Smooth muscle cell (in vitro differentiated cells): Measurements from ENCODE around the gene TP53I11. TPM values are rescaled to one million over a fixed set of nuclear protein-coding genes. Genes with fewer than 3 reads are reported as not detected.

Experiments used
- DNase-seq: peaks from one replicate; lab custom pipeline; 2025; ENCODE audit not compliant: unreplicated experiment; lab: John Stamatoyannopoulos, UW
- H2AFZ ChIP-seq: fragments of 200-600 bp; sonication (generic); 2 replicates; pipeline ENCODE4 v1.6.0; 2016; ENCODE audit warnings: antibody characterized with exemption, low read depth, mild to moderate bottlenecking
- H3F3A ChIP-seq: fragments of 200-600 bp; sonication (generic); 2 replicates; pipeline ENCODE4 v1.6.0; 2017; ENCODE audit warnings: antibody characterized with exemption, low read depth
- H3K27ac ChIP-seq: fragments of 200-600 bp; sonication (generic); 2 replicates; pipeline ENCODE4 v1.5.1; 2016; ENCODE audit warnings: low read depth, mild to moderate bottlenecking
- H3K27me3 ChIP-seq: fragments of 200-600 bp; sonication (generic); 2 replicates; pipeline ENCODE4 v1.6.1; 2016; ENCODE audit warnings: low read depth, mild to moderate bottlenecking
- H3K36me3 ChIP-seq: fragments of 200-600 bp; sonication (generic); 2 replicates; pipeline ENCODE4 v1.5.1; 2016; ENCODE audit warnings: low read depth
- H3K4me1 ChIP-seq: fragments of 200-600 bp; sonication (generic); 2 replicates; pipeline ENCODE4 v1.5.1; 2016; ENCODE audit warnings: low read depth
- H3K4me2 ChIP-seq: fragments of 200-600 bp; sonication (generic); 2 replicates; pipeline ENCODE4 v1.6.0; 2016; ENCODE audit warnings: mild to moderate bottlenecking
- H3K4me3 ChIP-seq: fragments of 200-600 bp; sonication (generic); 2 replicates; pipeline ENCODE4 v1.5.1; 2016; ENCODE audit warnings: mild to moderate bottlenecking
- H3K79me2 ChIP-seq: fragments of 200-600 bp; sonication (generic); 2 replicates; pipeline ENCODE4 v1.6.0; 2016; ENCODE audit warnings: low read depth, mild to moderate bottlenecking
- H3K9ac ChIP-seq: fragments of 200-600 bp; sonication (generic); 2 replicates; pipeline ENCODE4 v1.6.0; 2016; ENCODE audit warnings: low read depth
- H3K9me3 ChIP-seq: fragments of 200-600 bp; sonication (generic); replicated peaks from 2 replicates; pipeline ENCODE4 v1.5.1; 2016; ENCODE audit warnings: low read depth
- H4K20me1 ChIP-seq: fragments of 200-600 bp; sonication (generic); 2 replicates; pipeline ENCODE4 v1.6.0; 2016; ENCODE audit warnings: low read depth
- CTCF ChIP-seq: fragments of 200-600 bp; sonication (generic); IDR thresholded peaks from 2 replicates; pipeline ENCODE4 v1.5.1; 2017; ENCODE audit warnings: borderline replicate concordance, mild to moderate bottlenecking, antibody characterized with exemption; ENCODE audit not compliant: insufficient read depth, poor library complexity, severe bottlenecking
- WGBS: methylation state at CpG from one replicate; pipeline ENCODE4 v1.1.7; 2016; ENCODE audit warnings: low lambda C conversion rate; 5-methylcytosine and 5-hydroxymethylcytosine counted together
- polyA plus RNA-seq: library from polyadenylated mRNA; unstranded; fragments of >200 nt; fragmentation: Nextera tagmentation; extraction: Ambion mirVana; gene quantifications from 2 replicates; pipeline ENCODE4 v1.2.1, GENCODE V29; 2016
- total RNA-seq: library from RNA; depleted of rRNA; stranded (reverse); fragments of >200 nt; gene quantifications from 2 replicates; pipeline ENCODE4 v1.2.3, GENCODE V29; 2014

Gene TP53I11
- total and polyA plus RNA-seq, 2 experiments from 2014 or later, result 14.2 to 61.2 TPM

GRCh38 chr11:44920451-44920850 lies 30.2 kb downstream of the TP53I11 start:
- no peaks in the 10 kb centered on the region for H3K36me3 ChIP-seq
- H3K9ac ChIP-seq, result no peak overlapping the region
- H4K20me1 ChIP-seq, result no peaks in the 10 kb centered on the region
- H3K27ac ChIP-seq, result no peak overlapping the region
- H3K4me2 ChIP-seq, result no peak overlapping the region
- no peaks in the 10 kb centered on the region for H3K79me2 ChIP-seq
- H3F3A ChIP-seq, result no peaks in the 10 kb centered on the region
- H2AFZ ChIP-seq, result no peak overlapping the region
- H3K9me3 ChIP-seq, result no peaks in the 10 kb centered on the region
- H3K4me1 ChIP-seq, result no peaks in the 10 kb centered on the region
- H3K27me3 ChIP-seq, result no peaks in the 10 kb centered on the region
- H3K4me3 ChIP-seq, result no peak overlapping the region
- no peak for DNase-seq
- WGBS, result 56% methylated on average over 7 of the region's 7 CpGs
- TF ChIP-seq CTCF, result no peak

GRCh38 chr11:44917741-44918140 lies 32.9 kb downstream of the TP53I11 start:
- H3K4me2 ChIP-seq, result no peak overlapping the region
- H3K27ac ChIP-seq, result no peak overlapping the region
- WGBS, result 98% methylated on average over 4 of the region's 4 CpGs
- H3K4me1 ChIP-seq, result no peaks in the 10 kb centered on the region
- no peaks in the 10 kb centered on the region for H3K79me2 ChIP-seq
- TF ChIP-seq CTCF, result no peak
- DNase-seq, result no peak
- no peaks in the 10 kb centered on the region for H3F3A ChIP-seq
- no peaks in the 10 kb centered on the region for H4K20me1 ChIP-seq
- H3K27me3 ChIP-seq, result no peaks in the 10 kb centered on the region
- H3K36me3 ChIP-seq, result no peaks in the 10 kb centered on the region
- no peak overlapping the region for H3K9ac ChIP-seq
- H3K4me3 ChIP-seq, result no peak overlapping the region
- H3K9me3 ChIP-seq, result no peaks in the 10 kb centered on the region
- H2AFZ ChIP-seq, result no peak overlapping the region

DNA sequence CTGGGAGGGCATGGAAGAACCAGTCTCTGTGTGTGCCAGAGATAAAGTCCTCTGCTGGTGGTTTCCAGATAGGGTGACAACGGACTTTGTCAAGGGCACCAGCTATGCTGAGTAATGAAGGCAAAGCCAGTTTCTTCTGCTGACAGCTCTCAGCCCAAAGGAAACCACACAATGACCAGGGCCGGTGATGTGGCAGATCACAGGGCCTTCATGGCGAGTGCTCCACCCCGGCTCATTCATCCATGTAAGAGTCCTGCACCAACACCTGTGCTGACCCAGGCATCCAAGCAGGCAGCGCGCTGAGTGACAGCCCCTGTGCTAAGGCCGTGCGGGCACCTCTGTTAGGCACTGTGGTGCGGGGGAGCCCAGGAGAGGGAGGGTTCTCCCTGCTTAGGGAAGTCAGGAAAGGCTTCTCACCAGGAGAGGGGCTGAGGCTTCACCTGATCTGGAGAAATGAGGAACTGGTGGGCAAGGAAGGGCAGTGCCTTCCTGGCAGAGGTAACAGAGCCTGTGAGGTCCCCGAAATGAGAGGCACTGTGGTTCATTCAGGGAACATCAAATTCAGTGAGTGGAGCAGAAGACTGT lies 33.8 kb downstream of the TP53I11 start:
- Histone ChIP-seq H3K4me1 (peaks cover 4% of the 10 kb centered on the region), H3K27me3 (no peaks in the 10 kb centered on the region)
- WGBS, result 95% methylated on average over 10 of the region's 10 CpGs

More for the DNA sequence above, 33.8 kb downstream of the TP53I11 start:
- Histone ChIP-seq H3K9ac (no peak overlapping the region), H3K79me2 (no peaks in the 10 kb centered on the region), H3F3A (no peaks in the 10 kb centered on the region), H3K4me3 (no peak overlapping the region), H4K20me1 (no peaks in the 10 kb centered on the region), H3K9me3 (no peaks in the 10 kb centered on the region), H2AFZ (no peak overlapping the region), H3K4me2 (no peak overlapping the region), H3K36me3 (no peaks in the 10 kb centered on the region), H3K27ac (no peak overlapping the region)
- no peak for TF ChIP-seq CTCF
- no peak for DNase-seq
